Peyer's patch (tissue), 4 donors: ENCODE results near the gene POC1A.

Experiments
- POLR2A ChIP-seq, 2 donors: fragments of 450-650 bp; IDR thresholded peaks; one replicate each; pipeline ENCODE4 v1.5.1; 2017; ENCODE audit warnings: antibody characterized with exemption in 2 of 2, mild to moderate bottlenecking in 2 of 2, moderate library complexity in 2 of 2
- TF ChIP-seq, protein P1 (sequence below), 6 experiments: fragments of 450-650 bp in 4 of 6; fragments of 200-600 bp in 2 of 6; sonication (generic) in 1 of 6; IDR thresholded peaks; one replicate each; pipeline ENCODE4 v1.5.1; 2017 to 2019; ENCODE audit warnings: antibody characterized with exemption in 6 of 6, mild to moderate bottlenecking in 3 of 6, moderate library complexity in 1 of 6

DNA sequence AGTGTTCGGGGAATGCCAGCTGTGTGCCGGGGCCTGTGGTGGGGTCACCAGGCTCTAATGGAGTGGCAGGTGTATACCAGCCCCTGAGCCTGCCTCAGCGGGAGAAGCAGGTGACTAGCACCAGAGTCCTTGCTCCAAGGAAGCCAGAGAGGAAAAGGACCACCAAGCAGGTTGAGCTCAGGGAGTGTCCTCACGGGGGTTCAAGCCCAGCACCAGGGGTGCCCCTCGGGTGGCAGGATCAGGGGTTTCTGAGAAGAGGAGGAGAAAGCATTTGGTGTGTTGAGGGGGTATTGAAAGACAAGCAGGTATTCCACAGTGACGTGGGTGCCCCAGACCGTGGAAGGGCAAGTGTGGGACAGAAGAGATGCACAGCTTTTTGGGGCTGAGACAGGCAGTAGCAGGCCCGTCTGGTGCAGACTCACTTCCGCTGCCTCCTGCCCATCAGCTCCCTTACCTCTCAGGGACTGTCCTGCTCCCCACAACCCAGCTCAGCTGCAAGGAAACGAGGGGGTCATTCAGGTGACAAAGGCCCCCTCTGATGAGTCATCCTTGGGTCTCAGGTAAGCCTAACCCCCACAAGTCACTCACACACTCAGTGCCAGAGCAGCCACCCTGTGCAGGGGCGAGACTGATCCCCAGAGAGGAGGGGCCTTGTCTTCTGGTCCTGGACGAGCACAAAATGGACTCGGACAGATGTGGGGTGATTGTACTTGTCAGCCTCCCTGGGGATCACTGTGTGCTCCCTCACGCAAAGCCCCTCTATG lies 21.4 kb upstream of the POC1A start:
- TF ChIP-seq, protein P1, sequence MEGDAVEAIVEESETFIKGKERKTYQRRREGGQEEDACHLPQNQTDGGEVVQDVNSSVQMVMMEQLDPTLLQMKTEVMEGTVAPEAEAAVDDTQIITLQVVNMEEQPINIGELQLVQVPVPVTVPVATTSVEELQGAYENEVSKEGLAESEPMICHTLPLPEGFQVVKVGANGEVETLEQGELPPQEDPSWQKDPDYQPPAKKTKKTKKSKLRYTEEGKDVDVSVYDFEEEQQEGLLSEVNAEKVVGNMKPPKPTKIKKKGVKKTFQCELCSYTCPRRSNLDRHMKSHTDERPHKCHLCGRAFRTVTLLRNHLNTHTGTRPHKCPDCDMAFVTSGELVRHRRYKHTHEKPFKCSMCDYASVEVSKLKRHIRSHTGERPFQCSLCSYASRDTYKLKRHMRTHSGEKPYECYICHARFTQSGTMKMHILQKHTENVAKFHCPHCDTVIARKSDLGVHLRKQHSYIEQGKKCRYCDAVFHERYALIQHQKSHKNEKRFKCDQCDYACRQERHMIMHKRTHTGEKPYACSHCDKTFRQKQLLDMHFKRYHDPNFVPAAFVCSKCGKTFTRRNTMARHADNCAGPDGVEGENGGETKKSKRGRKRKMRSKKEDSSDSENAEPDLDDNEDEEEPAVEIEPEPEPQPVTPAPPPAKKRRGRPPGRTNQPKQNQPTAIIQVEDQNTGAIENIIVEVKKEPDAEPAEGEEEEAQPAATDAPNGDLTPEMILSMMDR (IDR thresholded peaks at IDR 0.05), result no peak
- TF ChIP-seq POLR2A (IDR thresholded peaks at IDR 0.05), result no peak
